HG02870 (cell line): ENCODE measurements around the gene PXT1.
"Not testable (repeated sequence)": the region's sequence is repeated elsewhere in the genome, so short reads cannot be mapped to it uniquely, and the experiment has no call there.

Experiments
- ATAC-seq: cut with Tn5 transposase; IDR thresholded peaks from one replicate; pipeline ENCODE4 v1.9.1; 2021; ENCODE audit warnings: mild to moderate bottlenecking, moderate library complexity; ENCODE audit not compliant: unreplicated experiment

Gene PXT1

GRCh38 chr6:36370638-36371037, 72.0 kb downstream of the PXT1 start:
- no peak for ATAC-seq

GRCh38 chr6:36368921-36369865, 73.5 kb downstream of the PXT1 start:
- no peak for ATAC-seq

- no peak for ATAC-seq
Measured at GRCh38 chr6:36368421-36368820, 74.2 kb downstream of the PXT1 start.

- ATAC-seq, result no peak
Measured at GRCh38 chr6:36367743-36368142, 74.9 kb downstream of the PXT1 start.

GRCh38 chr6:36364669-36365479, 77.8 kb downstream of the PXT1 start:
- ATAC-seq, result peak; percentile 75

GRCh38 chr6:36364061-36364635, 78.5 kb downstream of the PXT1 start:
- not testable (repeated sequence) for ATAC-seq

- not testable (repeated sequence) for ATAC-seq
Measured at GRCh38 chr6:36363371-36363752, 79.3 kb downstream of the PXT1 start.

GRCh38 chr6:36362551-36363370, 79.9 kb downstream of the PXT1 start:
- ATAC-seq, result no peak

GRCh38 chr6:36361071-36361470, 81.6 kb downstream of the PXT1 start:
- ATAC-seq, result no peak

GRCh38 chr6:36360241-36361054, 82.2 kb downstream of the PXT1 start:
- ATAC-seq, result peak; percentile 38

GRCh38 chr6:36358226-36358915, 84.3 kb downstream of the PXT1 start:
- no peak for ATAC-seq

GRCh38 chr6:36357872-36358225, 84.8 kb downstream of the PXT1 start:
- no peak for ATAC-seq

GRCh38 chr6:36355819-36356218, 86.8 kb downstream of the PXT1 start:
- ATAC-seq, result no peak

GRCh38 chr6:36353411-36353915, 89.2 kb downstream of the PXT1 start:
- ATAC-seq, result no peak

- no peak for ATAC-seq
Measured at GRCh38 chr6:36352477-36353157, 90.0 kb downstream of the PXT1 start.

- ATAC-seq, result no peak
Measured at GRCh38 chr6:36350681-36351571, 91.7 kb downstream of the PXT1 start.

- no peak for ATAC-seq
Measured at GRCh38 chr6:36350082-36350481, 92.6 kb downstream of the PXT1 start.
